22Rv1 (cell line): ENCODE results near the gene KRT23.

Source experiments
- CTCF ChIP-seq: fragments of 450-650 bp; IDR thresholded peaks from 2 replicates; pipeline ENCODE4 v1.5.1; 2017; ENCODE audit warnings: mild to moderate bottlenecking
- ZFX ChIP-seq: fragments of 450-650 bp; IDR thresholded peaks from 2 replicates; pipeline ENCODE4 v1.6.1; 2017; ENCODE audit warnings: antibody characterized with exemption, borderline replicate concordance

DNA sequence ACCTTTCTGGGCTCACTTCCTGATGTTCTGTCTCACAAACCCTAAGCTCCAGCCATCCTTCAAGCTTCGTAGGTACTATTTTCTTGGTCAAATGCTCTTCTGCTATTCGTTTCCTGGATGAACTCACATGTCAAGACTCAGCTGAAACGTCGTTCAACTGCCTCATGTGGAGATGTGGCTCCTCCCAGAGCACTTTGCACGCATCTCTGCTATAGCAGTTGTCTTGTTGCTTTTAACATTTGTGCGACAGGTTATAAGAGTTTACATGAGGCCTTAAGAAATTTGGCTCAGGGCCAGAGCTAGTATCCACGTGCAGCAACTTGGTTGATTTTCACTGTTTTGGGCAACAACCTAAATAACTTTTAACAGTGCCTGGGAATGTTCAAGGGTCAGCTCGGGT is 49.5 kb upstream of the KRT23 start:
- TF ChIP-seq CTCF, result no peak
- no peak for TF ChIP-seq ZFX
